Omental fat pad (tissue), 4 donors: ENCODE data around the gene RACGAP1. TPM values are rescaled to one million over a fixed set of nuclear protein-coding genes. Genes with fewer than 3 reads are reported as not detected.

Experiments used
- ATAC-seq: fragments of 150-250 bp; one replicate; pipeline ENCODE4 v1.9.1; 2016; ENCODE audit warnings: mild to moderate bottlenecking, moderate library complexity; ENCODE audit not compliant: low FRiP score
- DNase-seq: peaks from one replicate; pipeline ENCODE4 v3.0.0-alpha.2; 2019; ENCODE audit warnings: low spot score
- CTCF ChIP-seq, 3 donors: fragments of 450-650 bp; IDR thresholded peaks; one replicate each; pipeline ENCODE4 v1.5.1; 2016 to 2017; ENCODE audit warnings: antibody characterized with exemption in 3 of 3, mild to moderate bottlenecking in 3 of 3, moderate library complexity in 2 of 3
- total RNA-seq, 4 donors: library from RNA; depleted of rRNA; stranded (reverse); fragments of >200 nt; gene quantifications; one replicate each; pipeline ENCODE4 v1.1.0, GENCODE V29; 2016

Gene RACGAP1
- total RNA-seq, 4 donors from 2014 or later, result 5.2 to 15.3 (median 8.5) TPM

GRCh38 chr12:49980501-49981349 is 44.6 kb downstream of the RACGAP1 start:
- TF ChIP-seq CTCF (IDR thresholded peaks at IDR 0.05), result no peak
- DNase-seq (no peak), ATAC-seq (no peak)

- ATAC-seq, result no peak
- DNase-seq, result no peak
- no peak for TF ChIP-seq CTCF (IDR thresholded peaks at IDR 0.05)
These were observed 45.5 kb downstream of the RACGAP1 start for GRCh38 chr12:49979791-49980190.

GRCh38 chr12:49979016-49979586 is 46.2 kb downstream of the RACGAP1 start:
- no peak for ATAC-seq

GRCh38 chr12:49978125-49978524 is 47.2 kb downstream of the RACGAP1 start:
- no peak for TF ChIP-seq CTCF (IDR thresholded peaks at IDR 0.05)
- DNase-seq (no peak), ATAC-seq (no peak)

More at GRCh38 chr12:49979016-49979586, 46.2 kb downstream of the RACGAP1 start:
- no peak for TF ChIP-seq CTCF (IDR thresholded peaks at IDR 0.05)
- DNase-seq, result no peak

- no peak for TF ChIP-seq CTCF (IDR thresholded peaks at IDR 0.05)
- DNase-seq, result no peak
- no peak for ATAC-seq
These were observed 48.7 kb downstream of the RACGAP1 start for GRCh38 chr12:49976557-49976956.

GRCh38 chr12:49975318-49975761 is 50.0 kb downstream of the RACGAP1 start:
- no peak for TF ChIP-seq CTCF (IDR thresholded peaks at IDR 0.05)
- ATAC-seq (no peak), DNase-seq (no peak)
